CD4-positive, alpha-beta T cell treated with Interleukin-6 at 100 ng/mL for 8 hours (primary cell): ENCODE results near the gene RASAL2.
"Not testable (repeated sequence)": the region's sequence is repeated elsewhere in the genome, so short reads cannot be mapped to it uniquely, and the experiment has no call there.

ENCODE experiments used
- DNase-seq: peaks from one replicate; pipeline ENCODE4 v3.0.0-alpha.2; 2020; ENCODE audit warnings: mixed read lengths, low spot score

Gene RASAL2

GRCh38 chr1:178283409-178283808 is 189.5 kb downstream of the RASAL2 start:
- no peak for DNase-seq

GRCh38 chr1:178284058-178284457 is 190.2 kb downstream of the RASAL2 start:
- no peak for DNase-seq

GRCh38 chr1:178291166-178291565 is 197.3 kb downstream of the RASAL2 start:
- no peak for DNase-seq

- DNase-seq = no peak
These were observed 200.8 kb downstream of the RASAL2 start for GRCh38 chr1:178294654-178295053.

- no peak for DNase-seq
These were observed 206.4 kb downstream of the RASAL2 start for GRCh38 chr1:178300352-178300699.

GRCh38 chr1:178301141-178301540 is 207.2 kb downstream of the RASAL2 start:
- DNase-seq = no peak

- no peak for DNase-seq
These were observed 213.4 kb downstream of the RASAL2 start for GRCh38 chr1:178307264-178307663.

- DNase-seq = no peak
These were observed 214.5 kb downstream of the RASAL2 start for GRCh38 chr1:178308438-178308837.

GRCh38 chr1:178310685-178311105 is 216.8 kb downstream of the RASAL2 start:
- no peak for DNase-seq

- DNase-seq = no peak
These were observed 217.3 kb downstream of the RASAL2 start for GRCh38 chr1:178311164-178311563.

- DNase-seq = not testable (repeated sequence)
These were observed 226.5 kb downstream of the RASAL2 start for GRCh38 chr1:178320280-178320982.

- no peak for DNase-seq
These were observed 229.2 kb downstream of the RASAL2 start for GRCh38 chr1:178323067-178323466.

GRCh38 chr1:178324003-178324402 is 230.1 kb downstream of the RASAL2 start:
- no peak for DNase-seq

GRCh38 chr1:178328728-178329127 is 234.8 kb downstream of the RASAL2 start:
- no peak for DNase-seq

GRCh38 chr1:178330153-178330552 is 236.2 kb downstream of the RASAL2 start:
- no peak for DNase-seq

- DNase-seq = no peak
These were observed 237.1 kb downstream of the RASAL2 start for GRCh38 chr1:178330848-178331497.

- no peak for DNase-seq
These were observed 241.5 kb downstream of the RASAL2 start for GRCh38 chr1:178335426-178335825.

GRCh38 chr1:178337091-178337706 is 243.3 kb downstream of the RASAL2 start:
- no peak for DNase-seq

- DNase-seq = no peak
These were observed 245.9 kb downstream of the RASAL2 start for GRCh38 chr1:178339834-178340233.

GRCh38 chr1:178341261-178341956 is 247.5 kb downstream of the RASAL2 start:
- DNase-seq = no peak

- no peak for DNase-seq
These were observed 248.8 kb downstream of the RASAL2 start for GRCh38 chr1:178342745-178343144.

GRCh38 chr1:178344513-178345091 is 250.7 kb downstream of the RASAL2 start:
- DNase-seq = no peak
